ENCODE data around the gene ZNF581. TPM values are rescaled to one million over a fixed set of nuclear protein-coding genes. Genes with fewer than 3 reads are reported as not detected.

Gene ZNF581
- 38.8 and 40.1 TPM in 2 replicates for total RNA-seq
- long read RNA-seq, transcript ZNF581-201 (2 exons, 1,298 nt) = major isoform, 11 of 11 reads
- long read RNA-seq, partial matches to known transcripts = 0 of 11 reads
- long read RNA-seq, other reads (novel, unspliced or antisense) = 0 of 11 reads

- Mint-ChIP-seq H3K4me3 (ENCODE audit: low read depth) (peak within 1 kb of the TSS; percentile 85), H3K9me3 (ENCODE audit: low read depth) (no peaks in the 10 kb centered on the region)
- no peak for TF ChIP-seq CTCF (IDR thresholded peaks at IDR 0.05; ENCODE audit: unreplicated experiment)
Observed at GRCh38 chr19:55643003-55643886, at the start of gene ZNF581. ZNF581 (plus strand) TSS chr19:55643649; CDS start chr19:55644572, 923 bp downstream.

DNA sequence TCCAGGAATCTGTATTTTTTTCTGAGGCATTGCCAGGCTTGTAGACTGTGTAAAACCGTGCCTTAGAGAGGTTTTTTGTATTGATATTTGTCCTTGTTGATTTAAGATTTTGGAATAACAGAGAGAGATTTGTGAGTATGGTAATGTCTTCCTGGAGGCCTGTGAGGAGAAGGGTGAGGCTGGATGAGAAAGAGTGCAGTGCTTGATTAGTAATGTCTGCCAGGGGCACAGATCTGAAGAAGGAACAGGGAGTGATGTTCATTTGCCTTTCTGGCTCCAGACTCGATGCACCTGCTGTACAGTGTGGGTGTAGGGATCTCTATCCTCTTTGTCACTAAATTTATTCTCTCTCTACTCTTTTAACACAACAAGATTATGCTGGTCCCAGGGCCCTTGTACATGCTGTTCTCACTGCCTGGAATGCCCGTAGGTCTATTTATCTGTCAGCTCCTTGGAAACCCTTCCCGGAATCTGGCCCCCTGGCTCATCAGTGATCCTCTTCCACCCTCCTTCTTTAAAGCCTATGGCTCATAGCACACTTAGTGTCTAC is 48.4 kb upstream of the ZNF581 start:
- Mint-ChIP-seq H3K4me3 (ENCODE audit: low read depth) (no peak overlapping the region), H3K9me3 (ENCODE audit: low read depth) (peaks cover 2% of the 10 kb centered on the region), H3K27ac (no peak overlapping the region), H3K4me1 (ENCODE audit: low read depth) (peaks cover 3% of the 10 kb centered on the region), H3K27me3 (no peaks in the 10 kb centered on the region), H3K36me3 (ENCODE audit: insufficient read depth) (peaks cover 37% of the 10 kb centered on the region)
- no peak for DNase-seq (ENCODE audit: low spot score, unreplicated experiment)
- TF ChIP-seq CTCF (IDR thresholded peaks at IDR 0.05; ENCODE audit: unreplicated experiment) = no peak

More at GRCh38 chr19:55643003-55643886, at the start of gene ZNF581:
- DNase-seq (ENCODE audit: low spot score, unreplicated experiment) = peak; percentile 39
- H3K36me3 Mint-ChIP-seq (ENCODE audit: insufficient read depth) = peaks cover 5% of the 10 kb centered on the region
- H3K4me1 Mint-ChIP-seq (ENCODE audit: low read depth) = peaks cover 30% of the 10 kb centered on the region
- peak within 1 kb of the TSS; percentile 96 for H3K27ac Mint-ChIP-seq
- no peaks in the 10 kb centered on the region for H3K27me3 Mint-ChIP-seq

DNA sequence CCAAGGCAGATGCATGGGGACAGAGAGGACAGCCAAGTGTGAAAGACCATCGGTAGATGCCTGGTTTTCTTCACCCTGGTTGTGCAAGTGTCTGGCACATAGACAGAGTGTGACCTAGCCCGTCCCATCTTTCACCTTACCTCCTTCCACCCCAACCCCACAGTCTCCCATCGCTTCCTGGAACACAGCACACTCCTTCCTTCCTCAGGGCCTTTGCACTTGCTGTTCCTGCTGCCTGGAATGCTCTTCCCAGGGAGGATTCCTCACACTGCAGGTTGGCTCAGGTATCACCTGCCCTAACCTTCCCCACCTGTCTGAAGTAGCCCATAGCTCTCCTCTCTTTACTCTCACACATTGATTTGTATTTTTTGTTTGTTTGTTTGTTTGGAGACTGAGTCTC is 47.1 kb upstream of the ZNF581 start:
- no peak for TF ChIP-seq CTCF (IDR thresholded peaks at IDR 0.05; ENCODE audit: unreplicated experiment)
- peaks cover 7% of the 10 kb centered on the region for H3K4me1 Mint-ChIP-seq (ENCODE audit: low read depth)
- no peak for DNase-seq (ENCODE audit: low spot score, unreplicated experiment)
- H3K4me3 Mint-ChIP-seq (ENCODE audit: low read depth) = no peak overlapping the region
- H3K27me3 Mint-ChIP-seq = no peaks in the 10 kb centered on the region
- peaks cover 36% of the 10 kb centered on the region for H3K36me3 Mint-ChIP-seq (ENCODE audit: insufficient read depth)
- peaks cover 2% of the 10 kb centered on the region for H3K9me3 Mint-ChIP-seq (ENCODE audit: low read depth)
- no peak overlapping the region for H3K27ac Mint-ChIP-seq

DNA sequence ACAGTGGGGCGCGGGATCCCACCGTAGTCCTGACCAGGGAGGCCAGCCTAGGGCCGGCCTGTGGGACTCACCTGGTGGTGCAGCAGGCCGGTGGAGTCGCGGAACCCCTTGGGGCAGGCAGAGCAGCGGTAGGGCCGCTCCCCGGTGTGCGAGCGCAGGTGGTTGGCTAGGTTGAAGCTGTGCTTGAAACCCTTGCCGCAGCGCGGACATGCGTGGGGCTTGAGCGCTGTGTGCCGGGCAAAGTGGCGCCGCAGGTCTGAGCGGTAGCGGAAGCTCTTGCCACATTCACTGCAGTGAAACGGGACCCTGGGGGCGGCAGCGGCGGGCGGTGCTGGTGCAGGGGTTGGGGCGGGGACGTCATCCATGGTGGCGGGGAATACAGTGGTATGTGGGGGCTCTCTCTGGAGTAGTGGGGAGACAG is 45.9 kb upstream of the ZNF581 start:
- Mint-ChIP-seq H3K4me1 (ENCODE audit: low read depth) (peaks cover 7% of the 10 kb centered on the region), H3K4me3 (ENCODE audit: low read depth) (no peak overlapping the region), H3K36me3 (ENCODE audit: insufficient read depth) (peaks cover 32% of the 10 kb centered on the region), H3K27ac (no peak overlapping the region), H3K27me3 (no peaks in the 10 kb centered on the region), H3K9me3 (ENCODE audit: low read depth) (peaks cover 2% of the 10 kb centered on the region)
- no peak for TF ChIP-seq CTCF (IDR thresholded peaks at IDR 0.05; ENCODE audit: unreplicated experiment)
- no peak for DNase-seq (ENCODE audit: low spot score, unreplicated experiment)

- Mint-ChIP-seq H3K36me3 (ENCODE audit: insufficient read depth) (peaks cover 32% of the 10 kb centered on the region), H3K27ac (no peak overlapping the region), H3K9me3 (ENCODE audit: low read depth) (peaks cover 2% of the 10 kb centered on the region), H3K4me3 (ENCODE audit: low read depth) (no peak overlapping the region), H3K4me1 (ENCODE audit: low read depth) (peaks cover 7% of the 10 kb centered on the region), H3K27me3 (no peaks in the 10 kb centered on the region)
- DNase-seq (ENCODE audit: low spot score, unreplicated experiment) = no peak
- no peak for TF ChIP-seq CTCF (IDR thresholded peaks at IDR 0.05; ENCODE audit: unreplicated experiment)
Observed at GRCh38 chr19:55598034-55598433, 45.4 kb upstream of the ZNF581 start.
